Activated T-cell treated with anti-CD3 and anti-CD28 coated beads, Interleukin-2, amount 50 U/mL, for 1 hour (primary cell): ENCODE results near the gene ARPC2.

Source experiments
- DNase-seq: peaks from one replicate; pipeline ENCODE4 v3.0.0-alpha.2; 2020

ARPC2 gene

DNA sequence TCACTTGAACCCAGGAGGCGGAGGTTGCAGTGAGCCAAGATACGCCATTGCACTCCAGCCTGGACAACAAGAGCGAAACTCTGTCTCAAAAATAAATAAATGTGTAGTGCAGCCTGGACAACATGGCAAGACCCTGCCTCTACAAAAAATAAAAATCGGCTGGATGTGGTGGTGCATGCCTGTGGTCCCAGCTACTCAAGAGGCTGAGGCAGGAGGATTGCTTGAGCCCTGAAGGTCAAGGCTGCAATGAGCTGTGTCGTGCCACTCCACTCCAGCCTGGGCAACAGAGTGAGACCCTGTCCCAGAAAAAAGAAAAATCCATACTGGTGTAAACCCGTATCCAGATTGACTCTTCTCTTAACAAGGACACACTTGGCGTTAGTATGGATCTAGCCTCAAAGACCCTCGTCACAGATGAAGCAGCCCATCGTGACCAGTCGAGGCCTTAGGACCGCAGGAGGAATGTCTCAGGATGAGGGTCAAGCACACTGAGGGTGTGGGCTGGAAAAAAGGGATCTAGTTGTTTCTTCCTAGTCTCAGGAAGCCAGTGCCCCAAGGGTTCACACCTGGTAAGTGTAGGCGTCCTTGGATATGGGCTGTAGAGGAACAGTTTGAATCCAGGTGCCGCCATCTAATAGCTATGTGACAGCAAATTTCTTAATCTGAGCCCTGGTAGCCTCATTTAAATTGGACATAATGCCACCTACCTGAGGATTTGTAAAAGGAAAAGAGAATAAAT is 39.8 kb downstream of the ARPC2 start:
- peak; percentile 21 for DNase-seq

DNA sequence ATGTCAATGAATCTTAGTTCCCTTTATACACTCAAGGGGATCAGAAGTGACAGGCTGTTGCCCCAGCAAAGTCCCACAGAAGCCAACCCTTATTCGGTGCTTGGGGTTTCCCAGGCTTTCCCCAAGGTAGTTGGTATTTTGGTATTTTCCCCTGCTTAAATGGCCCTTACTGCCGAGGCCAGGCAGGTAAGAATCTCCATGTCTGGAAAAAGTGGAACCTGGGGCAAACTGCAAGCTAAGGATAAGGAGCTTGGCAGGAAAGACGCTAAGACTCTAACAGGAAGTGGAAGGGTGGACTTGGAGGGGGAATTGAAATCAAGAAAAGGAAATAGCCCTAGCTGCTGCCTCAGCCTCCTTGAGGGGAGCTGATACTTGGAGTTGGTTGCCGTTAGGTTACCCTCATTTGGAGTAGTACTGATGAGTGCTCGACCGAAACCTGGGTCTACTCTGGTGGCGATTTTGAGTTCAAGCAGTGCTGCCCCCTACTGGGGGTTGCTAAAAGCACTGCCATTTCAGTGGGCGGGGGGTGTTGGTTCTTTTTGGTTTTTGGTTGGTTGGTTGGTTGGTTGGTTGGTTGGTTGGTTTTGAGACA is 40.5 kb downstream of the ARPC2 start:
- DNase-seq: peak; percentile 76

- DNase-seq: peak; percentile 17
Observed at GRCh38 chr2:218259099-218259961, 42.3 kb downstream of the ARPC2 start.

DNA sequence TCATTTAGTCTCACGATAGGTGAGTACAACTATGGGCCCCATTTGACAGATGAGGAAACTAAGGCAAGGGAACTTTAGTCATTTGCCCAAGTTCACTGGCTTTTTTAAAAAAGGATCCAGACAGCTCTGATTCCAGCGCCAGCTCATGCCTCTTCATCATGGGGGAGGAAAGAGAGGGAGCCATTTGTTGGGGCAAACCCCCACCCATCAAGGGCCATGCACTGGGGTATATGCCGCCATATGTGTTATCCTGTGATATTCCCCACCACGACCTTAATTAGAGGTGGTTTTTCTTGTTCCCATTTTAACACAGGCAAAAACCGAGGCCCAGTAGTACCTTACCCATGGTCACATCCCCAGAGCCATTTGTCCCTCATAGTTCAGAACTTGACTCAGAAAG is 43.2 kb downstream of the ARPC2 start:
- no peak for DNase-seq

- no peak for DNase-seq
Observed at GRCh38 chr2:218260742-218261422, 43.9 kb downstream of the ARPC2 start, which contains the start of gene GPBAR1. GPBAR1 (plus strand) TSS chr2:218261015; CDS start chr2:218262725, 1,710 bp downstream.

DNA sequence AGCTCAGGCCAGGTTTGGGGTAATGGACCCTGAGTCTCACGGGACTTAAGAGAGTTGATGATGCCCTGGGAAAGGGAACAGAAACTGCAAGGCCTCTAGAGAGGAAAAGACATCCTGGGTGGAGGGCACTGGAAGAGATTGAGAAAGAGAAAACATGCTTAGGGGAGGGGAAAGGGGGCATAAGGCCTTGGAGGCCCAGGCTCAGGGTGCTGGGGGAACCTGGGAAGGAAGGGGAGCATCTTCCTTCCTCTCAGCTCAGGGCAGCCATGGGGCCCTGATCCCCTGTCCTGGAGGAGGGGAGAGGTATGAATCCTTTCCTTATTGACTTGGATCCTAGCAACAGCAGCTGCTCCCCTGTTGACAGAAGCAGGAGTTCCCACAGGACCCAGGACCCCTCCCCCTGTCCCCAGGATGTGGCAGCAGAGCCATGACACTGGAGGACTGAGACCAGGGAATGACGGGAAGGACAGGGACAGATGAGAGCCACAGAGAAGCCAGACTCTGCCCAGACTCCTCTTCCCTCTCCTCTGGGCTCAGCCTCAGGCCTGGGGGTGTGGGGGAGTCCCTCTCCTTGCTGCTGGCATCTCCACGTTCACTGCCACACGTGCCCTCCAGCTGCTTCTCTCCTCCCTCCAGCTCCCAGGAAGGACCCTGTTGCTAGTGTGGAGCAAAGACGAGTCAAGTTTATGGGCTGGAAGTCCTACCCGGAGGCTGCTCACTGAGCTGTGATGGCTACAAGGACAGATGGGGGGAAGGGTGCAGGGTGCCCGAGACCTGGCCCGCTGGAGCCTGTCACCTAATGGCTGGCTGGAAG is 44.6 kb downstream of the ARPC2 start:
- no peak for DNase-seq

GRCh38 chr2:218262237-218262600 is 45.2 kb downstream of the ARPC2 start:
- DNase-seq: no peak

GRCh38 chr2:218262631-218263586 is 45.9 kb downstream of the ARPC2 start:
- no peak for DNase-seq

GRCh38 chr2:218263817-218264641 is 47.0 kb downstream of the ARPC2 start:
- DNase-seq: no peak

- no peak for DNase-seq
Observed at GRCh38 chr2:218264773-218265561, 48.0 kb downstream of the ARPC2 start.

GRCh38 chr2:218265626-218266025 is 48.6 kb downstream of the ARPC2 start:
- DNase-seq: no peak

- DNase-seq: no peak
Observed at GRCh38 chr2:218266316-218266979, 49.5 kb downstream of the ARPC2 start.

DNA sequence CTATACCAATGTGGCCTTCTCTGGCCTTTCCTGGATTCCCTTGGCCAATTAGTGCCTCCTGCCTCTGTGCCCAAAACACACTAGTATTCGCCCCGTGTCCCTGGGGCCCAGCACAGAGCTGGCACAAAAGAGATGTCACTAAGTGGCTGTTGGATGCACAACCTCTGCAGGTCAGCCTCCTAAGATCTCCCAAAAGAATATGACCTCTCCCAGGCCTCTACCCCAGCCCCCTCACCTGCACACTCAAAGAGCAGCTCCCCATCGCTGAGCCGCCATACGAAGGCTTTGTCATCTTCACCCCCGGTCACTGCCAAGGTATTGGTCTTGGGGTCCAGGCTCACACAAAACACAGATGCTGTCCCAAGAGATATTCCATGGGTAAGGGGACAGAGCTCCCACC is 50.3 kb downstream of the ARPC2 start:
- DNase-seq: no peak

GRCh38 chr2:218269900-218270720 is 53.1 kb downstream of the ARPC2 start, which contains the start of the genes AAMP and PNKD:
AAMP (minus strand) TSS chr2:218270137; CDS start chr2:218270086, 51 bp downstream.
PNKD (plus strand) TSS chr2:218270519; CDS start chr2:218270536, 17 bp downstream.
- DNase-seq: peak; percentile 100

GRCh38 chr2:218270721-218271486 is 53.9 kb downstream of the ARPC2 start:
- no peak for DNase-seq

DNA sequence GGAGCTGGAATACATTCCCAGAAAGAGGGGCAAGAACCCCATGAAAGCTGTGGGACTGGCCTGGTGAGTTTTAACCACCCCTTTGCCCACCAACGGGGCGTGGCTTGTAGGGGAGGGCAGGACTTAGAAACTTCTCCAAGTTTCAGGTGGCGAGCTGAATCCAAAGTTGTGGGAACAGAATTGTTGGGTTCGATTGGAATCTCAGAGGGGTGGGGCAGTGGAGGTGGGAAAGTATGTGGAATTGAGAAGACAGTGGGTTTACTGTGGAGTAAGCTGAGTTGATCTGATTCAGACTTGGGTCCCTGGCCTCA is 54.5 kb downstream of the ARPC2 start:
- DNase-seq: no peak
